ENCODE results near the gene WEE2.

DNA sequence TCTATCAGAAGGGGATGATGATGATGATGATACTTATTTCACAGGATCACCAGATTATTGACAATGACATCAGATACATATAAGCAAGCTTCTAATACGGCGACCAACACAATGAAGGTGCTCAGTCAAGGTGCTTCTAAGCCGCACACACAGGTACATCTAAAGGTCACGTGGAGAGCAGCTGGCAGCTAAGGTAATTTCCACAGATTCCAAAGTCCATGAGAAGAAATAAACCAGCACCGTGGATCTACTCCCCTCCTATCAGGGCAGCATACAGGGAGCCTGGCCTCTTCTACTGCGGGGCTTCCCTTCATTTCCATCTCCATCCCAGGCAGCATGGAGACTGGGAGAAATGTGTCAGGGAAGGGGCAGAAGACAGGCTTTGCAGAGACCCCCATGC is 43.7 kb upstream of the WEE2 start:
- TF ChIP-seq, protein P1, sequence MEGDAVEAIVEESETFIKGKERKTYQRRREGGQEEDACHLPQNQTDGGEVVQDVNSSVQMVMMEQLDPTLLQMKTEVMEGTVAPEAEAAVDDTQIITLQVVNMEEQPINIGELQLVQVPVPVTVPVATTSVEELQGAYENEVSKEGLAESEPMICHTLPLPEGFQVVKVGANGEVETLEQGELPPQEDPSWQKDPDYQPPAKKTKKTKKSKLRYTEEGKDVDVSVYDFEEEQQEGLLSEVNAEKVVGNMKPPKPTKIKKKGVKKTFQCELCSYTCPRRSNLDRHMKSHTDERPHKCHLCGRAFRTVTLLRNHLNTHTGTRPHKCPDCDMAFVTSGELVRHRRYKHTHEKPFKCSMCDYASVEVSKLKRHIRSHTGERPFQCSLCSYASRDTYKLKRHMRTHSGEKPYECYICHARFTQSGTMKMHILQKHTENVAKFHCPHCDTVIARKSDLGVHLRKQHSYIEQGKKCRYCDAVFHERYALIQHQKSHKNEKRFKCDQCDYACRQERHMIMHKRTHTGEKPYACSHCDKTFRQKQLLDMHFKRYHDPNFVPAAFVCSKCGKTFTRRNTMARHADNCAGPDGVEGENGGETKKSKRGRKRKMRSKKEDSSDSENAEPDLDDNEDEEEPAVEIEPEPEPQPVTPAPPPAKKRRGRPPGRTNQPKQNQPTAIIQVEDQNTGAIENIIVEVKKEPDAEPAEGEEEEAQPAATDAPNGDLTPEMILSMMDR (IDR thresholded peaks at IDR 0.05), result no peak
- TF ChIP-seq POLR2A (IDR thresholded peaks at IDR 0.05), result no peak

Data from uterus (tissue), 2 donors.